H9 (cell line): ENCODE measurements around the gene ISCU. TPM values are rescaled to one million over a fixed set of nuclear protein-coding genes. Genes with fewer than 3 reads are reported as not detected.

Experiments
- DNase-seq: peaks from one replicate; pipeline ENCODE4 v3.0.0-alpha.2; 2017
- H2AFZ ChIP-seq: one replicate; pipeline ENCODE4 v1.6.1; 2013; ENCODE audit warnings: mild to moderate bottlenecking, low read length, control low read depth, moderate library complexity
- H2AK5ac ChIP-seq: 2 replicates; pipeline ENCODE4 v1.6.1; 2013; ENCODE audit warnings: low read length, control low read depth, mixed read lengths; ENCODE audit not compliant: insufficient read length
- H2BK120ac ChIP-seq: one replicate; pipeline ENCODE4 v1.6.1; 2013; ENCODE audit warnings: low read depth, mild to moderate bottlenecking, low read length, control low read depth, inconsistent platforms; ENCODE audit not compliant: poor library complexity, severe bottlenecking
- H2BK12ac ChIP-seq: 2 replicates; pipeline ENCODE4 v1.6.1; 2013; ENCODE audit warnings: low read length, control low read depth, mixed read lengths, low read depth; ENCODE audit not compliant: insufficient read length
- H2BK15ac ChIP-seq: 2 replicates; pipeline ENCODE4 v1.6.1; 2013; ENCODE audit warnings: low read depth, low read length, control low read depth
- H2BK20ac ChIP-seq: one replicate; pipeline ENCODE4 v1.6.1; 2013; ENCODE audit warnings: low read depth, mild to moderate bottlenecking, low read length, control low read depth, inconsistent platforms; ENCODE audit not compliant: poor library complexity, severe bottlenecking
- H2BK5ac ChIP-seq: 2 replicates; pipeline ENCODE4 v1.6.1; 2013; ENCODE audit warnings: low read length, control low read depth, mixed read lengths; ENCODE audit not compliant: insufficient read length
- H3K14ac ChIP-seq: 2 replicates; pipeline ENCODE4 v1.6.1; 2013; ENCODE audit warnings: low read length, control low read depth; ENCODE audit not compliant: insufficient read depth
- H3K18ac ChIP-seq: 2 replicates; pipeline ENCODE4 v1.6.1; 2013; ENCODE audit warnings: low read depth, mild to moderate bottlenecking, mixed read lengths, low read length, control low read depth; ENCODE audit not compliant: insufficient read length
- H3K23ac ChIP-seq: 2 replicates; pipeline ENCODE4 v1.6.1; 2013; ENCODE audit warnings: low read length, control low read depth, mixed read lengths, low read depth; ENCODE audit not compliant: insufficient read length
- H3K23me2 ChIP-seq: 2 replicates; pipeline ENCODE4 v1.6.1; 2013; ENCODE audit warnings: low read depth, mild to moderate bottlenecking, mixed read lengths, low read length, control low read depth; ENCODE audit not compliant: insufficient read length, poor library complexity, severe bottlenecking
- H3K27ac ChIP-seq: 2 replicates; pipeline ENCODE4 v1.5.1; 2013; ENCODE audit warnings: low read length, control low read depth, mixed read lengths, low read depth; ENCODE audit not compliant: insufficient read length
- H3K27me3 ChIP-seq: 2 replicates; pipeline ENCODE4 v1.6.1; 2013; ENCODE audit warnings: low read length, control low read depth, inconsistent platforms; ENCODE audit not compliant: insufficient read depth
- H3K4ac ChIP-seq: 2 replicates; pipeline ENCODE4 v1.6.1; 2013; ENCODE audit warnings: low read depth, mild to moderate bottlenecking, control low read depth, inconsistent platforms, low read length, moderate library complexity
- H3K4me1 ChIP-seq: 2 replicates; pipeline ENCODE4 v1.6.1; 2013; ENCODE audit warnings: low read length, control low read depth, inconsistent platforms; ENCODE audit not compliant: insufficient read depth
- H3K4me2 ChIP-seq: 2 replicates; pipeline ENCODE4 v1.6.1; 2013; ENCODE audit warnings: low read length, control low read depth, mixed read lengths; ENCODE audit not compliant: insufficient read length, insufficient read depth
- H3K56ac ChIP-seq: 2 replicates; pipeline ENCODE4 v1.6.1; 2013; ENCODE audit warnings: low read depth, mild to moderate bottlenecking, mixed read lengths, low read length, control low read depth; ENCODE audit not compliant: insufficient read length
- H3K79me1 ChIP-seq: 2 replicates; pipeline ENCODE4 v1.6.1; 2013; ENCODE audit warnings: low read depth, mild to moderate bottlenecking, moderate library complexity, low read length, control low read depth, inconsistent platforms; ENCODE audit not compliant: insufficient read depth, poor library complexity, severe bottlenecking
- H3K79me2 ChIP-seq: 2 replicates; pipeline ENCODE4 v1.6.1; 2013; ENCODE audit warnings: low read length, control low read depth, inconsistent platforms; ENCODE audit not compliant: insufficient read depth
- H3K9ac ChIP-seq: 2 replicates; pipeline ENCODE4 v1.6.1; 2013; ENCODE audit warnings: low read length, control low read depth, mixed read lengths; ENCODE audit not compliant: insufficient read length; ENCODE audit errors: extremely low read depth
- H3K9me3 ChIP-seq: one replicate; pipeline ENCODE4 v1.6.1; 2013; ENCODE audit warnings: low read depth, low read length, inconsistent platforms; ENCODE audit not compliant: control insufficient read depth
- H3T11ph ChIP-seq: one replicate; pipeline ENCODE4 v1.6.1; 2013; ENCODE audit warnings: mild to moderate bottlenecking, low read length, control low read depth, inconsistent platforms
- H4K20me1 ChIP-seq: one replicate; pipeline ENCODE4 v1.6.1; 2013; ENCODE audit not compliant: control insufficient read depth, insufficient read length, insufficient read depth
- H4K5ac ChIP-seq: 2 replicates; pipeline ENCODE4 v1.6.1; 2013; ENCODE audit warnings: low read depth, mild to moderate bottlenecking, mixed read lengths, low read length, control low read depth; ENCODE audit not compliant: insufficient read length
- H4K8ac ChIP-seq: replicated peaks from 2 replicates; pipeline ENCODE4 v1.6.1; 2013; ENCODE audit warnings: low read length, control low read depth, mixed read lengths, low read depth; ENCODE audit not compliant: insufficient read length
- H4K91ac ChIP-seq: 2 replicates; pipeline ENCODE4 v1.6.1; 2013; ENCODE audit warnings: low read depth, mild to moderate bottlenecking, moderate library complexity, mixed read lengths, low read length, control low read depth; ENCODE audit not compliant: insufficient read length
- H3K27ac Mint-ChIP-seq, 3 experiments: 2 replicates in 2 of 3; 3 replicates in 1 of 3; pipeline ENCODE4 v1.8.0; 2020 to 2021; ENCODE audit warnings: mixed read lengths in 3 of 3, mild to moderate bottlenecking in 1 of 3, moderate library complexity in 1 of 3
- H3K27me3 Mint-ChIP-seq: 2 replicates; pipeline ENCODE4 v1.8.0; 2021; ENCODE audit warnings: low read depth, mild to moderate bottlenecking, moderate library complexity, mixed read lengths
- H3K36me3 Mint-ChIP-seq, 3 experiments: 2 replicates in 2 of 3; 3 replicates in 1 of 3; pipeline ENCODE4 v1.8.0; 2020 to 2021; ENCODE audit warnings: low read depth in 3 of 3, mixed read lengths in 3 of 3; ENCODE audit not compliant: insufficient read depth in 1 of 3
- H3K4me1 Mint-ChIP-seq, 2 experiments: 2 replicates each; pipeline ENCODE4 v1.8.0; 2020; ENCODE audit warnings: mixed read lengths in 2 of 2
- H3K4me3 Mint-ChIP-seq, 2 experiments: 2 replicates in 1 of 2; 3 replicates in 1 of 2; pipeline ENCODE4 v1.8.0; 2020 to 2021; ENCODE audit warnings: mild to moderate bottlenecking in 2 of 2, mixed read lengths in 2 of 2, moderate library complexity in 1 of 2
- H3K9me3 Mint-ChIP-seq, 2 experiments: 2 replicates in 1 of 2; 3 replicates in 1 of 2; pipeline ENCODE4 v1.8.0; 2020; ENCODE audit warnings: mild to moderate bottlenecking in 2 of 2, mixed read lengths in 2 of 2, moderate library complexity in 1 of 2
- CTCF ChIP-seq: fragments of 200-600 bp; sonication (generic); conservative IDR thresholded peaks from 3 replicates; pipeline ENCODE4 v1.8.0; 2021; ENCODE audit warnings: antibody characterized with exemption, mild to moderate bottlenecking
- WGBS: extraction: QIAGEN DNeasy Blood & Tissue Kit; methylation state at CpG from one replicate; pipeline ENCODE4 v1.1.7; 2013; ENCODE audit warnings: missing lambda C conversion rate, low lambda C conversion rate, mixed read lengths; ENCODE audit not compliant: insufficient read length; ENCODE audit errors: extremely low coverage; 5-methylcytosine and 5-hydroxymethylcytosine counted together
- total RNA-seq: library from RNA; stranded (reverse); gene quantifications from 2 replicates; pipeline ENCODE4 v1.2.1, GENCODE V29; 2021

The ISCU gene
- total RNA-seq, 1 experiment from 2014 or later: 64.9 TPM

GRCh38 chr12:108603743-108604142, 41.3 kb downstream of the ISCU start:
- Mint-ChIP-seq H3K27ac (no peak overlapping the region; a peak in 1 of 7 replicates), H3K4me3 (no peak overlapping the region), H3K4me1 (peaks cover 16 to 25% of the 10 kb centered on the region in 2 experiments), H3K36me3 (no peaks in the 10 kb centered on the region), H3K27me3 (peaks cover 2% of the 10 kb centered on the region), H3K9me3 (no peaks in the 10 kb centered on the region; a peak in 1 of 5 replicates)
- Histone ChIP-seq H2BK12ac (no peak overlapping the region), H4K5ac (no peak overlapping the region), H3K27ac (no peak overlapping the region), H3K18ac (no peak overlapping the region), H3K4me2 (no peak overlapping the region), H3K9ac (no peak overlapping the region), H4K8ac (no peak overlapping the region), H3T11ph (no peak overlapping the region), H2BK120ac (no peak overlapping the region), H2AK5ac (no peak overlapping the region), H4K20me1 (no peaks in the 10 kb centered on the region), H3K79me1 (no peaks in the 10 kb centered on the region), H2AFZ (no peak overlapping the region), H4K91ac (no peak overlapping the region), H3K79me2 (no peaks in the 10 kb centered on the region), H2BK5ac (no peak overlapping the region), H2BK15ac (no peak overlapping the region), H3K4ac (no peak overlapping the region), H3K14ac (no peak overlapping the region), H3K56ac (no peak overlapping the region), H3K27me3 (no peaks in the 10 kb centered on the region), H2BK20ac (no peak overlapping the region), H3K4me1 (no peaks in the 10 kb centered on the region), H3K9me3 (no peaks in the 10 kb centered on the region), H3K23me2 (no peaks in the 10 kb centered on the region), H3K23ac (no peak overlapping the region)
- no peak for DNase-seq
- WGBS: no CpG with 5 or more reads among the region's 4 CpGs
- TF ChIP-seq CTCF: no peak
